HepG2 (cell line): Measurements from ENCODE around the gene TDRD3.
"Not testable (repeated sequence)": the region's sequence is repeated elsewhere in the genome, so short reads cannot be mapped to it uniquely, and the experiment has no call there.

ENCODE experiments used
- AGO1 ChIP-seq: fragments of 200-400 bp; formaldehyde crosslinking; IDR thresholded peaks from 2 replicates; pipeline ENCODE4 v1.6.1; 2017; ENCODE audit warnings: mild to moderate bottlenecking, low read depth, low read length, moderate library complexity; ENCODE audit not compliant: poor library complexity, severe bottlenecking
- EZH2 ChIP-seq: conservative IDR thresholded peaks from 2 replicates; pipeline ENCODE4 v1.6.1; 2012; ENCODE audit warnings: mild to moderate bottlenecking, low read depth, low read length, moderate library complexity
- TF ChIP-seq, protein P1 (sequence below): conservative IDR thresholded peaks from 2 replicates; pipeline ENCODE4 v1.6.1; 2018; ENCODE audit warnings: missing genetic modification reagents

DNA sequence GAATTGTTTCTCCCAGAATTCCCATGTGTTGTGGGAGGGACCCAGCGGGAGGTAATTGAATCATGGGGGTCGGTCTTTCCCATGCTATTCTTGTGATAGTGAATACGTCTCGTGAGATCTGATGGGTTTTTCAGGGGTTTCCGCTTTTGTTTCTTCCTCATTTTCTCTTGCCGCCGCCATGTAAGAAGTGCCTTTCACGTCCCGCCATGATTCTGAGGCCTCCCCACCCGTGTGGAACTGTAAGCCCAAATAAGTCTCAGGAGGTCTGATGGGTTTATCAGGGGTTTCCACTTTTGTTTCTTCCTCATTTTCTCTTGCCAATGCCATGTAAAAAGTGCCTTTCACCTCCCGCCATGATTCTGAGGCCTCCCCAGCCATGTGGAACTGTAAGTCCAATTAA lies 10.8 kb downstream of the TDRD3 start:
- not testable (repeated sequence) for TF ChIP-seq AGO1, EZH2
- TF ChIP-seq, protein P1, sequence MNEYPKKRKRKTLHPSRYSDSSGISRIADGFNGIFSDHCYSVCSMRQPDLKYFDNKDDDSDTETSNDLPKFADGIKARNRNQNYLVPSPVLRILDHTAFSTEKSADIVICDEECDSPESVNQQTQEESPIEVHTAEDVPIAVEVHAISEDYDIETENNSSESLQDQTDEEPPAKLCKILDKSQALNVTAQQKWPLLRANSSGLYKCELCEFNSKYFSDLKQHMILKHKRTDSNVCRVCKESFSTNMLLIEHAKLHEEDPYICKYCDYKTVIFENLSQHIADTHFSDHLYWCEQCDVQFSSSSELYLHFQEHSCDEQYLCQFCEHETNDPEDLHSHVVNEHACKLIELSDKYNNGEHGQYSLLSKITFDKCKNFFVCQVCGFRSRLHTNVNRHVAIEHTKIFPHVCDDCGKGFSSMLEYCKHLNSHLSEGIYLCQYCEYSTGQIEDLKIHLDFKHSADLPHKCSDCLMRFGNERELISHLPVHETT (CRISPR knock-in tag), result not testable (repeated sequence)
